Stimulated activated CD8-positive, alpha-beta memory T cell treated with anti-CD3 and anti-CD28 coated beads, Interleukin-4, amount 100 ng/mL, for 24 hours (primary cell): ENCODE results near the gene PLCD3.
A peak's percentile ranks its signal among the peaks of the same experiment; 100 is the strongest.

Experiments used
- DNase-seq: peaks from one replicate; pipeline ENCODE4 v3.0.0-alpha.2; 2020; ENCODE audit warnings: low read depth

PLCD3 gene

GRCh38 chr17:45149669-45150664, 17.7 kb upstream of the PLCD3 start:
- DNase-seq: no peak

- peak; percentile 56 for DNase-seq
These were observed 16.8 kb upstream of the PLCD3 start for GRCh38 chr17:45149037-45149668.

GRCh38 chr17:45148183-45149036, 16.1 kb upstream of the PLCD3 start, which contains the start of gene HEXIM1:
TSS of gene HEXIM1 (plus strand) at chr17:45148475. CDS start at chr17:45149191, 716 bp downstream.
- DNase-seq: peak; percentile 97

- peak; percentile 60 for DNase-seq
These were observed 15.4 kb upstream of the PLCD3 start for GRCh38 chr17:45147581-45148182.

DNA sequence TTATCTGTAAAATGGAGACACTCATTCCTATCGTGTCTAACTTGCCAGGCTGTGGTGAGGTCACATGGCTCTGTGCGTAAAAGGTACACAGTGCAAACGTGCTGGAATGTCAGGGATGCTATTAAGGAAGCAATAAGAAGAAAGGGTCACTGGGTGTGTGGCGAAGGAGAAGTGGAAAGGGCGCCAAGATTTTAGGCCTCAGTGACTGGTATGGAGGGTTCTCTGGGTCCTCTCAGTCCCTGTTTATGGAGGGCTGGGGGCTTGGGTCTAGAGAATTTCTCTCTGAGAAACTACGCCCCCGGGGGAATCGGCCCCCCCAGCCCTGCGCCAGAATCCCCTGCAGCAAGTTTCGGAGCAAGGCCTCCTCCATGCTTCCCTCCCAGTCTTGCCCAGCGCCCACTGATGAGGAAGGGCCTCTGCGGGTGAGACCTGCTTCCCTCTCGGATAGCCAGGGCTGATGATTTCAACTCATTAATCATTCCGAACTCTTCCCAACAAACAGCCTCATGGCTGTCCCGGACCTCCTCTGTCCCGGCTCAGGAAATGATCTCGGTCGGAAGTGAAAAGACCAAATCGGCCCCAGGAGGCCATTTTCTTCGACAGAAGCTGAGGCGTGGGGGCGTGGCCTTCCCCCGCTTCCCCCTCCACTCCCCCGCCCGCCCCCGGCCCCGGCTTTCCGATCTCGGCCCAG, 14.7 kb upstream of the PLCD3 start:
- no peak for DNase-seq

- no peak for DNase-seq
These were observed 14.2 kb upstream of the PLCD3 start for GRCh38 chr17:45146592-45146889.

DNA sequence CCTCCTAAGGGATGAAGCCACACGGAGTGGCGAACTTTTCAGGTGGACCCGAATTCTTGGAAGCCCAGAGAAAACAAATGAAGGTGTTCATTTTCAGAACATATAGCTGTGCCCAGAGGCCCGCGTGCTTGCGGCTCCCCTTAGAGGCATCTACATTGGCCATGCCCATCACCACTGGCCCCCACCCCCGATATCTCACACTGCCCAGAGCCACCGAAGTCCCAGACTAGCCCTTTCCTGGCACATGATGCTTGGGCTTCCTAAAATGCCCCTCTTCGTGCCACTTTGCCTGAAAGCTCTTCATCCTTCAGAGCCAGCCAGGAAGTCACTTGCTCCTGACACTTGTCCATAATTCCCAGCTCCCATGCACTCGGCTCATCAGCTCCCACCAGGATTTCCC, 13.9 kb upstream of the PLCD3 start:
- DNase-seq: no peak

DNA sequence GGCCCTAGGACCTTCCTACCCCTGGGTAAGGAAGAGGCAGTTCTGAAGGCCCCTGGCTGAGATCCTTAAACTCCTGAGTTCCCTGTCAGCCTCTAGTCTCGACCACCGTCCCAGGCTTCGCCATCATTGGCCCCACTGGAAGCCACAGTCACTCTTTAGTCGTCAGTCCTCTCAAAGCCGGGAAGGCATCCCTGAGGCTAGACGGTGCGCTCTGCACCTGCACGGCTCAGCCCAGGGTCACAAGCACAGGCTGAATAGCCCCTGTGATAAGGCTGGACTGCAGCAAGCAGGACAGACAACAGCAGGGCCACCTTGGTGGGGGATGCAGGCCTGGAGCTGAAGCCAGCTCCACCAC, 12.7 kb upstream of the PLCD3 start:
- no peak for DNase-seq

DNA sequence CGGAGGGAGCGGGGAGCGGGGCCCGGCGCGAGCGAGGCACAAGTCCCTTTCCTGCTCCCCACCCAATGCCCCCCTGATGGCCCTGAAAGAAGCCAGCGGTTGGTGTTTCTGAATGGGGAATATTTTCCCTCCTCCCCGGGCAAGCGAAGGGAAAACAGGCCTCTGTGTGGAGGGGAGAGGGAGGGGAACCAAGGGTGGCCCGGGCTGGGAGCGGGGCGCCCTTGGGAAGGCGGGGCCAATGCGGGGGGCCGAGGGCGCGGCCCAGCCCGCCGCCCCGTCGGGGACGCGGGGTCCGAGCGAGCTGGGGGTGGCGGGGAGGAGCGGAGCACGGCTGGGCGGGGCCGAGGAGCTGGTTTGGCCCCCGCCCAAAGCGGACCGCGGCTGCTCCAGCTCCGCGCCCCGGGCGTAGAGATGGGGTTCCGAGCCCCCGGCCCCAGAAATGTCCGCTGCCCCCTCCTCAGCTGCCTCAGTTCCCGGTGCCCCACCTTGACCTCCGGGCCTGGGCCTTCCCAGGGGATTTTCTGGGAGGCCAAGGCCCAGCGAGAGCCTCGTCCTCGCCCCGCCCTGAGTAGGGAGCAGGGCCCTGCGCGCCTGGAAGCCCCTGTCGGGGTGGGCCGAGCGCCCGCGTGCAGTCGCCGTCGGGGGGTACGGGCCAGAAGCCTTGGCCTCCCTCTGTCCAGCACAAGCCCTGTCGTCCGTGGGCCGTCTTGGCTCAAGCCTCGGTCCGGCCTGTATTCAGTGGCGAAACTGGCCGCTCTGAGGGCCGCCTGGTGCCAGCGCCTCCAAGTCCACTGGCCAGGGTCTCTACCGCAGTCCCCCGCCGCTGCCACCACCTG, 12.1 kb upstream of the PLCD3 start:
- no peak for DNase-seq

DNA sequence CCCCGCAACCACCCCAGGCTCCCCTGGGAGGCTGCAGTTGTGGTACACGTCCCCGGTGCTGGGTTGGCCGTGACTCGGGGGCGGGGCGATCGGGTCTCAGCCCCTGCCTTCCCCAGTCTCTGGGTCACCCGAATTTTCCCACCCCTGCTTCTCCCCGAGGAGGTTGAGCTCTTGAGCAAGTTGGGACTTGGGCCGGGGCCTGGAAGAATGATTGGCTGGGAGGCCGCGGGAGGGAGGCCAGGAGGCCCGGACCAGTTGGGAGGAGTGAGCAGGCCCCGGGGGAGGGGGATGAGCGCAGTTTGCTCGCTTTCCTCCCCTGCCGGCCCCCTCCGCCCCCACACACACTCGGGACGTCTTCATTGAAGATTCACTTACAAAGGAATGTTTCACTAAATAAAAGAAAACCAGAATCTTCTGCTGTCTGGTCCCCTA, 11.5 kb upstream of the PLCD3 start:
- DNase-seq: no peak

DNA sequence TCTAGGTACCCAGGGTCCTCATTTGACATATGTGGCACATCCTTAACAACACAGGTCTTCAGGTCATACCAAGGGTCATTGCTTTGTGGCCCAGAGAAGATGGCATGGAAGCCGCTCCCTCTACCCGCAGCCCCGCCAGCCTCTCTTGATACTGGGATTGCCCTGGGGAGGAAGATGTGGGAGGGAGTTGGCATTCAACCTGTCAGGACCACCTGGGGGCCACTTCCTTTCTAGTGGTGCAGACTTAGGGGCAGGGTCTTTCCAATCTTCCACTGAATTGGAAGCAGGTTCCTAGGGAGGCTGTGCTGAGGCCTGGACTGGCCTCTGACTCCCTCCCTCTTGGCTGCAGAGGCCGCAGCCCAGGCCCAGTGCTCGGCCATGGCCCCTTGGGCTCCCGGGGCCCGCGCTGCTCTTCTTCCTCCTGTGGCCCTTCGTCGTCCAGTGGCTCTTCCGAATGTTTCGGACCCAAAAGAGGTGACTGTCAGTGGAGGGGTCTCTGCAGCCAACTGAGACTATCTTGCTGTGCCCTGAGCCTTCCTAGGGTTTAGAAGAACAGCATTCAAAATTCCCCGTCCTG, 10.9 kb upstream of the PLCD3 start:
- DNase-seq: no peak

GRCh38 chr17:45139533-45139920, 7.2 kb upstream of the PLCD3 start:
- DNase-seq: no peak

- no peak for DNase-seq
These were observed 6.7 kb upstream of the PLCD3 start for GRCh38 chr17:45138911-45139532.

GRCh38 chr17:45137561-45138305, 5.4 kb upstream of the PLCD3 start:
- DNase-seq: no peak

- no peak for DNase-seq
These were observed 4.7 kb upstream of the PLCD3 start for GRCh38 chr17:45136846-45137560.

GRCh38 chr17:45135978-45136791, 3.9 kb upstream of the PLCD3 start:
- DNase-seq: no peak

DNA sequence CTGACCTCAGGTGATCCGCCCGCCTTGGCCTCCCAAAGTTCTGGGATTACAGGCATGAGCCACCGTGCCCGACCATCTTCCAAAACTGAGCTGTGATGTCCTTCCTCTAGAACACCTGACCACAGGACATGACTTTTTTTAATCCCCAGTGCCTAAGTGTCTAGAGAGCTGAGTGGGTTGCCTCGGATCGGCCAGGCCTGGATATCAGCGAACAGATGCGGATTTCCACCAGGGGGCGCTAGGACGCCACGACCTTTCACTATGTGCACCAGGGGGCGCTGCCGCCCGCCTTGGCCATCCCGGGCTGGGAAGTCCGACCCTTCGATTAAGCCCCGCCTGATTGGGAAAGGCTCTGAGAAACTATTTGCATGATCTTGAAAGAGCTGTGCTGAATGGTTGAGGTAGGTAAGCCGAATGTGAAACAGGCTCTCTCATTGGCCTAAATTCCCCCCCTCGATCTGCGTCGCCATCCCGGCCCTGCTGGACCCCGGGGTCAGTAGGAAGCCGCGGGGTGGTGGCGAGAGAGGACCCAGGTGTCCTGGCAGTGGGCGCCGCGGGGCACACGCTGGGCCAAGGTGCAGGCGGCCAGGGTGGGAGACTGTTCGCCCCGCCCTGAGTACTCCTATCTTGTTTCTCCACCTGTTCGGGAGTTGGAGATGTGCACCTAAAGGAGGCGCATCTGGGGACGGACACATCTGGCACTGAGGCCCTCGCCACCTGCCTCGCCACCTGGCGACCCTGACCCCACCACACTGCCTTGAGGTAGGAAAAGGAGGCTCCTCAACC, 3.1 kb upstream of the PLCD3 start, which contains the start of gene ACBD4:
TSS of gene ACBD4 (plus strand) at position 496 of the 786 bp plus-strand sequence. CDS start 458 bp downstream, outside the sequence.
- peak; percentile 93 for DNase-seq
